ENCODE results near the gene CACTIN. TPM values are rescaled to one million over a fixed set of nuclear protein-coding genes. Genes with fewer than 3 reads are reported as not detected.

Gene CACTIN
- total and polyA plus RNA-seq, 7 experiments from 2014 or later = 9.5 to 46.7 (median 35.9) TPM

DNA sequence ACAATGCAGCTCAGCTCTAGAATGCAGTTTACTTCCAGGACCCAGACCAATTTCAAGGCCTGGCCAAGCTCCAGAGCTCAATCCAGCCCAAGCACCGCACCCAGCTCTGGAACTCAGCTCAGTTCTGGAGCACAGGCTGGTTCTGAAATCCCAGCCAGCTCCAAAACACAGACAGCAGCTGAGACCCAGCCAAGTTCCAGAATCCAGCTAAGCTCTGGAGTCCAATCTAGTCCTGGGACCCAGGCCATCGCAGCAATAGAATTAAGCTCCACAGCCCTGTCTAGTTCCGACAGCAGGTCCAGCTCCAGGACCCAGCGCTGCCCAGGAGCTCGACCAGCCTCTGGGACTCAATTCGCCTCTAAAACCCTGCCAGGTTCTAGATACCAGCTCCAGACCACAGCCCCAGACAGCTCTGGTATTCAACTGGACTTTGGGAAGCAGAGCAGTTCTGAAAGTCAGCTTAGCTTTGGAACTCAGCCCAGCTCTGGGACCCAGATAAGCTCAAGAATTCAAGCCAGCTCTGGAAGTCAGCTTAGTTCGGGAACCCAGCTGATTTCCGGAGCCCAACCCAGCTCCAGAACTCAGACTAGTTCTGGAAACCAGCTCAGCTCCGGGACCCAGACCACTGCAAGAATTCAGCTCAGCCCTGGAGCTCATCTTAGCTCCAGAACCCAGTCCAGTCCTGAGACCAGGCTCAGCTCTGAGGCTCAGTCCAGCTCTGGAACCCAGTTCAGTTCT is 34.5 kb downstream of the CACTIN start:
- ChIA-PET CTCF (interaction anchor here (1.0 kb wide), 1 partner anchor 28 kb away, joined by 3 read pairs; no protein-coding TSS in a partner anchor), POLR2A (interaction anchor here (1.1 kb wide), 1 partner anchor 17 kb away, joined by 3 read pairs; no protein-coding TSS in a partner anchor)
- H3K9me3 Mint-ChIP-seq = peaks cover 0 to 6% (median 0%) of the 10 kb centered on the region in 11 donors

DNA sequence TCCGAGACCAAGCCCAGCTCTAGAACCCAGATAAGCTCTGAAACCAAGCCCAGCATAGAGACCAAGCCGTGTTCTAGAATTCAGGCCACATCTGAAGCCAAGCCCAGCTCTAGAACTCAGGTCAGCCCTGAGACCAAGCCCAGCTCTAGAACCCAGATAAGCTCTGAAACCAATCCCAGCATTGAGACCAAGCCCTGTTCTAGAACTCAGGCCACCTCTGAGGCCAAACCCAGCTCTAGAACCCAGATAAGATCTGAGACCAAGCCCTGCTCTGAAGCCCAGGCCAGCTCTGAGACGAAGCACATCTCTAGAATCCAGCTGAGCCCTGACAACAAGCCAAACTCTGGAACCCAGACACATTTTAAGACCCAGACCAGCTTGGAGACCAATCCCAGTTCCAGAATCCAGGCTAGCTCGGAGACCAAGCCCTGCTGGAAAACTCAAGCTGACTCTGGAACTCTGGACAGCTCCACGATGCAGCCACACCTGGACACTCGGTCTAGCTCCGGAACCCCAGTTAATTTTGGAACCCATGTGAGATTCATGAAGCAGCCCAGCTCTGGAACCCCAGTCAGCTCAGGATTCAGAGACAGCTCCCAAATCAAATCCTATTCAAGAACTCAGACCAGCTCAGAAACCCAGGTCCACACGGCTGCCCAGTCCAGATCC is 35.5 kb downstream of the CACTIN start:
- no peaks in the 10 kb centered on the region for H3K27me3 ChIP-seq (ENCODE audit: control insufficient read depth in 2 of 2, insufficient read depth in 2 of 2, low read length in 2 of 2)
- H3K27ac ChIP-seq (ENCODE audit: low read depth, low read length) = no peak overlapping the region
- intact Hi-C loops (cut with micrococcal nuclease) = no loop called here
- H3K4me3 Mint-ChIP-seq = no peak overlapping the region
- no peak overlapping the region for H3K4me3 ChIP-seq (ENCODE audit: low read length)
- ChIA-PET CTCF (interaction anchor here (0.7 to 1.0 kb wide), 2 partner anchors 27 to 29 kb away, joined by 3 read pairs; no protein-coding TSS in a partner anchor), POLR2A (interaction anchor here (0.6 kb wide), 1 partner anchor 1052 kb away, joined by 3 read pairs; no protein-coding TSS in a partner anchor)
- no peaks in the 10 kb centered on the region for H3K36me3 ChIP-seq (ENCODE audit: control insufficient read depth in 2 of 3, insufficient read depth in 3 of 3, low read length in 3 of 3)
- H3K4me1 Mint-ChIP-seq = peaks cover 0 to 3% (median 0%) of the 10 kb centered on the region in 7 donors
- H3K4me1 ChIP-seq (ENCODE audit: control insufficient read depth in 2 of 2, insufficient read depth in 2 of 2, low read length in 2 of 2) = peaks cover 0 to 3% of the 10 kb centered on the region in 2 donors
- DNase-seq (no peak), ATAC-seq (no peak)
- H3K9me3 Mint-ChIP-seq = peaks cover 0 to 6% (median 0%) of the 10 kb centered on the region in 11 donors
- H3K27me3 Mint-ChIP-seq = no peaks in the 10 kb centered on the region
- H3K9me3 ChIP-seq (ENCODE audit: control insufficient read depth in 2 of 3, low read length in 3 of 3) = no peaks in the 10 kb centered on the region
- H3K27ac Mint-ChIP-seq = peak overlapping the region in 3 of 9 donors; percentile 4 to 57 (median 12)
- peaks cover 0 to 3% (median 0%) of the 10 kb centered on the region in 5 donors for H3K36me3 Mint-ChIP-seq

More for the DNA sequence above, 34.5 kb downstream of the CACTIN start:
- Histone ChIP-seq H3K9me3 (ENCODE audit: control insufficient read depth in 2 of 3, low read length in 3 of 3) (no peaks in the 10 kb centered on the region), H3K4me3 (ENCODE audit: low read length) (no peak overlapping the region), H3K36me3 (ENCODE audit: control insufficient read depth in 2 of 3, insufficient read depth in 3 of 3, low read length in 3 of 3) (no peaks in the 10 kb centered on the region), H3K27ac (ENCODE audit: low read depth, low read length) (no peak overlapping the region), H3K27me3 (ENCODE audit: control insufficient read depth in 2 of 2, insufficient read depth in 2 of 2, low read length in 2 of 2) (no peaks in the 10 kb centered on the region), H3K4me1 (ENCODE audit: control insufficient read depth in 2 of 2, insufficient read depth in 2 of 2, low read length in 2 of 2) (no peaks in the 10 kb centered on the region)
- no peak for DNase-seq
- Mint-ChIP-seq H3K27ac (peak overlapping the region in 2 of 9 donors; percentile 19 to 57), H3K4me3 (no peak overlapping the region), H3K4me1 (peaks cover 0 to 3% (median 0%) of the 10 kb centered on the region in 7 donors), H3K36me3 (peaks cover 0 to 3% (median 0%) of the 10 kb centered on the region in 5 donors), H3K27me3 (no peaks in the 10 kb centered on the region)
- intact Hi-C loops (cut with micrococcal nuclease) = no loop called here
- no peak for ATAC-seq

DNA sequence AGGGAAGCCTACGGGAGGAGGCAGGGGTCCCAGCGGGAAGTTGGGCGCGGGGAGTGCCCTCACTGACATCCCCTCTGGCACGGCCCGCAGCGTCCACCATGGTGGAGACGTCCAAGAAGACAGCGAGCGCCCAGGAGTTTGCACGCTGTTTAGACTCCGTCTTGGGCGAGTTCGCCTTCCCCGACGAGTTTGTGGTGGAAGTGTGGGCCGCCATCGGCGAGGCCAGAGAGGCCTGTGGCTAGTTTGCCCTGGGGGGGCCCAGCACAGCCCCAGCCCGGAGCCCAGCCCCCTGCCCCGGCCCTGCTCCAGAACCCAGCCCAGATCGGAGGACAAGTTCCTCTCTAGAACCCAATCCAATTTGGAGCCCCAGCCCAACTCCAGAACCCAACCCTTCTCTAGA is 36.6 kb downstream of the CACTIN start:
- Histone ChIP-seq H3K4me1 (ENCODE audit: control insufficient read depth in 2 of 2, insufficient read depth in 2 of 2, low read length in 2 of 2) (peaks cover 0 to 6% of the 10 kb centered on the region in 2 donors), H3K27me3 (ENCODE audit: control insufficient read depth in 2 of 2, insufficient read depth in 2 of 2, low read length in 2 of 2) (no peaks in the 10 kb centered on the region), H3K36me3 (ENCODE audit: control insufficient read depth in 2 of 3, insufficient read depth in 3 of 3, low read length in 3 of 3) (no peaks in the 10 kb centered on the region), H3K4me3 (ENCODE audit: low read length) (no peak overlapping the region), H3K9me3 (ENCODE audit: control insufficient read depth in 2 of 3, low read length in 3 of 3) (no peaks in the 10 kb centered on the region), H3K27ac (ENCODE audit: low read depth, low read length) (no peak overlapping the region)
- H3K9me3 Mint-ChIP-seq = peaks cover 0 to 6% (median 0%) of the 10 kb centered on the region in 11 donors
- H3K27ac Mint-ChIP-seq = no peak overlapping the region
- intact Hi-C loops (cut with micrococcal nuclease) = no loop called here
- ChIA-PET POLR2A (no interaction called here), CTCF (interaction anchor here (0.6 to 0.7 kb wide), 2 partner anchors 9 to 29 kb away, joined by 3 to 4 read pairs; no protein-coding TSS in a partner anchor)
- H3K36me3 Mint-ChIP-seq = peaks cover 0 to 3% (median 0%) of the 10 kb centered on the region in 5 donors
- H3K4me3 Mint-ChIP-seq = no peak overlapping the region
- no peaks in the 10 kb centered on the region for H3K27me3 Mint-ChIP-seq
- ATAC-seq (no peak), DNase-seq (no peak)
- H3K4me1 Mint-ChIP-seq = peaks cover 0 to 3% (median 0%) of the 10 kb centered on the region in 7 donors

DNA sequence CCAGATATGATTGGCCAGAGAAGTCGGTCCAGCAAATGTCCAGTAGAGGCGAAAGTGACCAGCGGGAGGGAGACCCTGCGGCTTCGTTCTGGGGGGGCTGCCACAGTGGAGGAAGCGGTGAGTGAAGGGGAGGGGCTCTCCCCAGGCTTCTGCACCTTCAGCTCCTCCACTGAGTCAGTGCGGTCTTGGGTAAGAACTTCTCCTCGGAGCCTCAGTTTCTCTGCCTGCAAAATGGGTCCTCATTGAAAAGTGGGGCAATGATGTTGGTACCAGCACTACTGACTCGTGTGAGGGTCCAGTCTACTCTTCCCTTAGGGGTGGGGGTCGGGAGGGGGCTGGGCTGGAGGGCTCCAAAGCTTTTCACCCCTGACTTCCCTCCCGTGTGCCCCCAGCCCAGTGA is 37.2 kb downstream of the CACTIN start:
- H3K27me3 Mint-ChIP-seq = no peaks in the 10 kb centered on the region
- peaks cover 0 to 3% (median 0%) of the 10 kb centered on the region in 7 donors for H3K4me1 Mint-ChIP-seq
- DNase-seq = no peak
- H3K9me3 Mint-ChIP-seq = peaks cover 0 to 6% (median 0%) of the 10 kb centered on the region in 11 donors
- intact Hi-C loops (cut with micrococcal nuclease) = no loop called here
- Histone ChIP-seq H3K9me3 (ENCODE audit: control insufficient read depth in 2 of 3, low read length in 3 of 3) (no peaks in the 10 kb centered on the region), H3K27me3 (ENCODE audit: control insufficient read depth in 2 of 2, insufficient read depth in 2 of 2, low read length in 2 of 2) (no peaks in the 10 kb centered on the region), H3K36me3 (ENCODE audit: control insufficient read depth in 2 of 3, insufficient read depth in 3 of 3, low read length in 3 of 3) (no peaks in the 10 kb centered on the region), H3K4me1 (ENCODE audit: control insufficient read depth in 2 of 2, insufficient read depth in 2 of 2, low read length in 2 of 2) (peaks cover 0 to 6% of the 10 kb centered on the region in 2 donors), H3K4me3 (ENCODE audit: low read length) (no peak overlapping the region), H3K27ac (ENCODE audit: low read depth, low read length) (no peak overlapping the region)
- peak overlapping the region in 1 of 10 donors; percentile 12 for H3K4me3 Mint-ChIP-seq
- CTCF ChIA-PET = interaction anchor here (0.6 kb wide), 1 partner anchor 97 kb away, joined by 4 read pairs; no protein-coding TSS in a partner anchor
- ATAC-seq = no peak
- peak overlapping the region in 1 of 9 donors; percentile 45 for H3K27ac Mint-ChIP-seq
- H3K36me3 Mint-ChIP-seq = peaks cover 0 to under 1% (median 0%) of the 10 kb centered on the region in 5 donors
- POLR2A ChIA-PET = no interaction called here

DNA sequence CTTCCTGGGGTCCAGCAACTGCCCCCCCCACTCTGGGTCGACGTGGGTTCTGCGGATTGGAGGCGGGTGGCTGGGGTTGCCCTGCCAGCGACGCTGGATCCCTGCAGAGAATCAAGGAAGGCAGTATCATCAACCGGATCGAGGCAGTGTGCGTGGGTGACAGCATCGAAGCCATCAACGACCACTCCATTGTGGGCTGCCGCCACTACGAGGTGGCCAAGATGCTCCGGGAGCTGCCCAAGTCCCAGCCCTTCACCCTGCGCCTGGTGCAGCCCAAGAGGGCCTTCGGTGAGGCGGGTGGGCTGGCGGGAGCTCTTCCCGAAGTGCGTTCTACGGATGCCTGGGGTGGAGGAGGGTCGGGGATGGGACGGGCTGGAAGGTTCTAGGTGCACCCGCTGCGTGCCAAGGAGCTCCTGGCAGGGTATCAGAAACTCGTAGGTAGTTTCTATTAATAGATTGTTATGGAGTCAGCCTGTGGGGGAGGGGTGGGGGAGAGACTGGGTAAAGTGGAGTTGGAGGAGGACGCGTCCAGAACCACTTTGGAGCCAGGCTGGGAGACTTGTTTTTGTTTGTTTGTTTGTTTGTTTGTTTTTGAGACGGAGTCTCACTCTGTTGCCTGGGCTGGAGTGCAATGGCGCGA is 39.8 kb downstream of the CACTIN start:
- intact Hi-C loops (cut with micrococcal nuclease) = loop anchor here in 1 of 2 donors (1.0 to 2.0 kb wide), 5 partner anchors 15 to 119 kb away; partner anchors contain the start of genes CACTIN and HMG20B
- Mint-ChIP-seq H3K27ac (no peak overlapping the region), H3K27me3 (peaks cover 0 to 6% (median 0%) of the 10 kb centered on the region in 5 donors), H3K36me3 (no peaks in the 10 kb centered on the region), H3K4me3 (peak overlapping the region in 3 of 10 donors; percentile 10 to 71 (median 12)), H3K4me1 (no peaks in the 10 kb centered on the region), H3K9me3 (peaks cover 0 to 6% (median 0%) of the 10 kb centered on the region in 11 donors)
- Histone ChIP-seq H3K4me3 (ENCODE audit: low read length) (no peak overlapping the region), H3K4me1 (ENCODE audit: control insufficient read depth in 2 of 2, insufficient read depth in 2 of 2, low read length in 2 of 2) (peaks cover 0 to 6% of the 10 kb centered on the region in 2 donors), H3K27me3 (ENCODE audit: control insufficient read depth in 2 of 2, insufficient read depth in 2 of 2, low read length in 2 of 2) (no peaks in the 10 kb centered on the region), H3K9me3 (ENCODE audit: control insufficient read depth in 2 of 3, low read length in 3 of 3) (no peaks in the 10 kb centered on the region), H3K36me3 (ENCODE audit: control insufficient read depth in 2 of 3, insufficient read depth in 3 of 3, low read length in 3 of 3) (no peaks in the 10 kb centered on the region), H3K27ac (ENCODE audit: low read depth, low read length) (no peak overlapping the region)
- ChIA-PET CTCF (interaction anchor here (1.6 kb wide), 1 partner anchor 22 kb away, joined by 5 read pairs; no protein-coding TSS in a partner anchor), POLR2A (interaction anchor here (0.8 to 2.6 kb wide), 4 partner anchors 13 to 32 kb away, joined by 3 to 9 read pairs (median 6); no protein-coding TSS in a partner anchor)
- ATAC-seq (no peak), DNase-seq (no peak)

All from naive thymus-derived CD4-positive, alpha-beta T cell (primary cell).